Esophagus squamous epithelium (tissue), 4 donors: ENCODE results near the gene SEMA4F.

Source experiments
- POLR2A ChIP-seq, 4 donors: fragments of 450-650 bp; IDR thresholded peaks; one replicate each; pipeline ENCODE4 v1.6.1; 2017; ENCODE audit warnings: antibody characterized with exemption in 4 of 4, mild to moderate bottlenecking in 4 of 4, moderate library complexity in 3 of 4
- TF ChIP-seq, protein P1 (sequence below), 6 experiments: fragments of 450-650 bp in 4 of 6; fragments of 200-600 bp in 2 of 6; sonication (generic) in 2 of 6; IDR thresholded peaks; one replicate each; pipeline ENCODE4 v1.5.1; 2016 to 2019; ENCODE audit warnings: antibody characterized with exemption in 6 of 6, mild to moderate bottlenecking in 4 of 6, moderate library complexity in 4 of 6

- TF ChIP-seq, protein P1, sequence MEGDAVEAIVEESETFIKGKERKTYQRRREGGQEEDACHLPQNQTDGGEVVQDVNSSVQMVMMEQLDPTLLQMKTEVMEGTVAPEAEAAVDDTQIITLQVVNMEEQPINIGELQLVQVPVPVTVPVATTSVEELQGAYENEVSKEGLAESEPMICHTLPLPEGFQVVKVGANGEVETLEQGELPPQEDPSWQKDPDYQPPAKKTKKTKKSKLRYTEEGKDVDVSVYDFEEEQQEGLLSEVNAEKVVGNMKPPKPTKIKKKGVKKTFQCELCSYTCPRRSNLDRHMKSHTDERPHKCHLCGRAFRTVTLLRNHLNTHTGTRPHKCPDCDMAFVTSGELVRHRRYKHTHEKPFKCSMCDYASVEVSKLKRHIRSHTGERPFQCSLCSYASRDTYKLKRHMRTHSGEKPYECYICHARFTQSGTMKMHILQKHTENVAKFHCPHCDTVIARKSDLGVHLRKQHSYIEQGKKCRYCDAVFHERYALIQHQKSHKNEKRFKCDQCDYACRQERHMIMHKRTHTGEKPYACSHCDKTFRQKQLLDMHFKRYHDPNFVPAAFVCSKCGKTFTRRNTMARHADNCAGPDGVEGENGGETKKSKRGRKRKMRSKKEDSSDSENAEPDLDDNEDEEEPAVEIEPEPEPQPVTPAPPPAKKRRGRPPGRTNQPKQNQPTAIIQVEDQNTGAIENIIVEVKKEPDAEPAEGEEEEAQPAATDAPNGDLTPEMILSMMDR (IDR thresholded peaks at IDR 0.05): peak in 1 of 6 experiments; percentile 8
- peak in 1 of 4 donors; percentile 58 for TF ChIP-seq POLR2A (IDR thresholded peaks at IDR 0.05)
These were observed at the start of gene SEMA4F for GRCh38 chr2:74653985-74654882.
